GM18511 (cell line): ENCODE results near the gene GLP2R.

Experiments
- ATAC-seq: cut with Tn5 transposase; IDR thresholded peaks from one replicate; pipeline ENCODE4 v1.9.1; 2021; ENCODE audit warnings: mild to moderate bottlenecking, moderate library complexity; ENCODE audit not compliant: unreplicated experiment

GLP2R gene

DNA sequence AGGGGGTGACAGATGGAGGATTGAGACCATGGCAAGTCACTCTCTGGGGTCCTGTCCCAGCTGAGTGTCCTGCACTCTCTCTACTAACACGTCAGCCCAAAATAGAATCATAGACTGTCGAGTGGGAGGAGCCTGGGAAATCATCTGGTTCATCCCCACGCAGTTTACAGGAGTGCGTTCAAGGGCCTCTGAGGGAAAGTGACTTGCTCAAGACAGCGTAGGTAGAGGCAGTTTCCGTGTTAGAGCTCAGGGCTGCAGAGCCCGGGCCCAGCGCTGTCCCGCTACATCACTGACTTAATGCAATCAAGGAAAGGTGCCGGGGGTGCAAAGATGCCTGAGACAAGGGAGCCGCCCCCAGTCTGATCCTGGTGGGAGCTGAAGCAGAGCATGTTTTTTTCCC is 14.2 kb upstream of the GLP2R start:
- no peak for ATAC-seq

DNA sequence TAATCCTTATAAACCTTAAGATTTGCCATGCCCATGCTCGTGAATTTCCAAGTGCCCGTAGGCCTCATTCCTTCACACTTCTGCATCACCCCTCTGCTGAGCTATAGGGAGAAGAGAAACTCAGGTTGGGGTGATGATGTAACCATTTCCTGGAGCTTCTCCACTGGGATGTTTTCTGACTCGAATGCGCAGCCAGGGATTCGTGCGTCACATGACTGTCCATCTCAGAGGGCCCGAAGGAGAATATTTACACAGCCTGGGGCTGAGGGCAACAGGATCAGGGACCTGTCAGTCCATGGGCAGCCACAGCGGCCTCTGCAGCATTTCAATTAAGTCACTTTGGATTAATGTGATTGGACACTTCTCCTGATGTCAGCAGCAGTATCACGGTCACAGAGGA is 12.6 kb upstream of the GLP2R start:
- no peak for ATAC-seq

DNA sequence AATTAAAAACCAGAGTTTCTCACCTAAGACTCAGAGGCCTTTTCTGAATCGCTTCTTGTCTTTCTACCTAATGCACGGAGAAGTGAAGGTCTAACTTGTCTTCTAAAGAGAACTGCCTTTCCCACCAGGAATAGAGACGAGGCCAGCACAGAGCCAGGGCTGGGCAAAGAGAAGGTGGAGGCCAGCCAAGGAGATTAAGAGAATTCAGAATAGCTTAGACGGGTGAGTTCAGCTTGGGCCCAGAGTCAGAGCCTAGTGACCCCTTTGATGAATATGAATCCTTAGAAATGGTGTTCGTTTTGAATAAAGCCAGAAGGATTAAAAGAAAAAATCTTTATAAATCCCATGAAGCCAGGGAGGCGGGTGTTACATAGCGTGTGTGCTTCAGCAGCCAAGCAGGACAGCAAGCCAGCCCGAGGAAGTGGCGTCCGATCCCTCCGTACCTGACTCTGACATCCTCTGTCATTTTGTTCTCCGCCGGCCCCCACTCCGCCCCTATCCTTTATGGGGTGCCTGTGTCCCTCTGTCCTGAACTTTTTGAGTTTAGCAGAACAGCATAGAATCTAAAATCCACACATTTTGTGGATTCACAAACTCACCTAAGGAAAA is 11.3 kb upstream of the GLP2R start:
- ATAC-seq: no peak

DNA sequence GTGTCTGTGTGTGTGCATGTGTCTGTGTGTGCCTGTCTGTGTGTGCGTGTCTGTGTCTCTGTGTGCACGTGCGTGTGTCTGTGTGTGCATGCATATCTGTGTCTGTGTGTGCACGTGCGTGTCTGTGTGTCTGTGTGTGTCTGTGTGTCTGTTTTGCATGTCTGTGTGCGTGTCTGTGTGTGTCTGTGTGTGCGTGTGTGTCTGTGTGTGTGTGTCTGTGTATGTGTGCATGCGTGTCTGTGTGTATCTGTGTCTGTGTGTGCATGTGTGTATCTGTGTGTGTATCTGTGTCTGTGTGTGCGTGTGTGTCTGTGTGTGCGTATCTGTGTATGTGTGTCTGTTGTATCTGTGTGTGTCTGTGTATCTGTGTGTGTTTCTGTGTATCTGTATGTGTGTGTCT is 9.3 kb upstream of the GLP2R start:
- ATAC-seq: no peak

DNA sequence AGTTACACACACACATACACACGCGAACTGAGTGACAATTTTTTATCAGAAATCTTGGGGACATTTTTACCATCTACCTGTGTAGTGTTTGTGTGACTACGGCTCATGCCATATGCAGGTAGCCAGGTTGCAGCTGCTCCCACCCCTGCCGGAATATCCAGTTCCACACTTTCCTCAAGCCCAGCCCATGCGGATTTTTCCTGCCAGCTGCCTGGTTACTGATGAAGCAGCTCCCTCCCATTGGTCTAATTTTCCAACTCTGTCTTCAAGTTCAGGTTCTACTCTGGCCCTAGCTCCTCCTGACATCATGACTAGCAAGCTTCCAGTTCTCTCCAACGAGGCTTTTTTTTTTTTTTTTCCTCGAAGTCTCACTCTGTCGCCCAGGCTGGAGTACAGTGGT is 8.6 kb upstream of the GLP2R start:
- ATAC-seq: no peak

DNA sequence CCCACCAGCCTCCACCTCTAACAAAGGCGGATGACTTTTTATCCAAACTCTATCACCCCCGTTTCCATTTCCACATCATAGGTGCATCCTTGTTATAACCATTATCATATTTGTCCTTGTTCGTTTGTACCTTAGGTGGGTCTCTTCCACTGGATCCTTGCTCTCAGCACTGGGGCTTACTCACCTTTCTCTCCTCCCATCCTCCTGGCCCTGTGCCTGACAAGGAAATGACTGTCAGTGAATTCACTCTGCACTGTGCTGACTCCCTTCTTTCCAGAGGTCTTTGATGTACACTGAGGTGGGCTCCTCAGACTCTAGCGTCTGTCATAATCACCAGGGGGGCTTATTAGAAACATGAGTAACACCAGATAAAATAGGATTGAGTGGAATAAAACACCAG is 7.0 kb upstream of the GLP2R start:
- ATAC-seq: no peak

DNA sequence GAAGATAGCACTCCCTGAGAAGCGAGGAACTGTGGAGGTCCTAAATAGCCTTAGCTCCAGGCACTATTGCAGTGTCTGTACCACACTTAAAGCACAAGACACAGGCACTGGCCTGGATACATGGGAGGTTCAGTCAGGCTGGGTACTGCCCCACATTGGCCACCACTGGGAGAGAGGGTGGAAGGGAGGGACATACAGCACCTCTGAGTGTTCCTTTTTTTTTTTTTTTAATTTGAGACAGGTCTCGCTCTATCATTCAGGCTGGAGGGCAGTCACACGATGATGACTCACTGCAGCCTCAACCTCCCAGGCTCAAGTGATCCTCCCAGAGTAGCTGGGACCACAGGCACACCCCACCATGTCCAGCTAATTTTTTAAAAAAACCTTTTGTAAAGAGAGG is 5.3 kb upstream of the GLP2R start:
- no peak for ATAC-seq

DNA sequence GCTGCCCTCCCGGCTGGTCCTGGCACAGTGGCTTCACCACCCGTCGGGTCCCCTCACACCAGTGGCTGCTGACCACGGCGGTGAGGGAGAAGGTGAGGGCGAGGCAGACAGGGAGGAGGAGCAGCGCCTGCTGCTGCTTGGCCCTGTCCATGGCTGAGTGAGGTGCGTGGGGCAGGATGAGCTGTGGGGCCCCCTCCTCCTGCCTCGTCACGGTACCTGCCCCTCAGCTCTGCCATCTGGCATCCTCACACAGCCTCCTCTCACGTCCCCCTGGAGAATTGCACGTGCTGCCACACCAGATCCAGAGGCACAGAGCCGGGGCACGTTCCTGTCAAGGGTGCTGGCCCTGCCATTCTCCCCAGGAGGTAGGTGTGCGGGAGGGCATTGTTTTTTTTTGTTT is 3.8 kb upstream of the GLP2R start, which contains the start of gene GSG1L2:
TSS of gene GSG1L2 (minus strand) at position 159 of the 400 bp plus-strand sequence. CDS start at position 151, 8 bp downstream.
- ATAC-seq: no peak

DNA sequence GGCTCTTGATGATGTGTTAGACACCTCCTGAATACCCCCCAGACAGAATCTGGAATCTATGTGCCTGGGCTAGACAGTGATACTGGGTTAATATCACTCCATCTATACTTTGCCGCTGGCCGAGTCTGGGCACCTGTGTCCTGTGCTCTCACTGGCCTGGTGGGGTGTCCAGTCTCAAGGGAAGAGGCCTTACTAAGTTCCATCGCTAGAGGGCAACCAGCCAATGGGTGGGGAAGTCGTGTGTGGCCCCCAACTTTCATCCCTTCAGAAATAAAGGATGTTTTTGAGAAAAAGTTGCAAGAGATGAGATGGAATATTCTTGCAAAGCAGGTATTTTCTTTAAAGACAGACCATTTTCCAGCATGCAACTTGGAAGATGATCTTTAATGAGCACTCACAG is 1.6 kb upstream of the GLP2R start:
- no peak for ATAC-seq

DNA sequence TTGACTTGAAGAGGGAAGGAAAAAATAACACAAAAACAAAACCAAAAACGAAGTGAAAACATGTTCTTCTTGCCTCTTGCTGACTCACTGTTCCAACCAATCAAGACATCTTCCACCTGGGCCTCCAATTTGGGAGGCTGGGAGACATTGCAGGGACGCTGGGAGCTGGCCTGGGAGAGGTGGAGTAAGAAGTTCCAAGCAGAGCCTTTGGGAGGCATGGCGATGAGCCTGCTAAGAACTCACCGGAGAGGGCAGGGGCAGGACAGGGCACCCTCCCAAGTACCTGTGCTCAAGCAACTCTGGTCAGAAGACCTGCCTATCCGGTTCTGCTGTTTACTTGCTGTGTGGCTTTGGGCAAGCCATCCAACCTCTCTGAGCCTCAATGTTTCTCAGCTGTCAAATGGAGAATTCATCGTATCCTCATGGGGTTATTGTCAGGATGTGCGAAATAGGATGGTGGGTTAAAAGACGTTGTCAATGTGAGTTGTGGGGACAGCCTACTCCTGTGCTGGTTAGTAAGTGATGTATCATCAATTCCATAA is 856 bp upstream of the GLP2R start:
- ATAC-seq: no peak

DNA sequence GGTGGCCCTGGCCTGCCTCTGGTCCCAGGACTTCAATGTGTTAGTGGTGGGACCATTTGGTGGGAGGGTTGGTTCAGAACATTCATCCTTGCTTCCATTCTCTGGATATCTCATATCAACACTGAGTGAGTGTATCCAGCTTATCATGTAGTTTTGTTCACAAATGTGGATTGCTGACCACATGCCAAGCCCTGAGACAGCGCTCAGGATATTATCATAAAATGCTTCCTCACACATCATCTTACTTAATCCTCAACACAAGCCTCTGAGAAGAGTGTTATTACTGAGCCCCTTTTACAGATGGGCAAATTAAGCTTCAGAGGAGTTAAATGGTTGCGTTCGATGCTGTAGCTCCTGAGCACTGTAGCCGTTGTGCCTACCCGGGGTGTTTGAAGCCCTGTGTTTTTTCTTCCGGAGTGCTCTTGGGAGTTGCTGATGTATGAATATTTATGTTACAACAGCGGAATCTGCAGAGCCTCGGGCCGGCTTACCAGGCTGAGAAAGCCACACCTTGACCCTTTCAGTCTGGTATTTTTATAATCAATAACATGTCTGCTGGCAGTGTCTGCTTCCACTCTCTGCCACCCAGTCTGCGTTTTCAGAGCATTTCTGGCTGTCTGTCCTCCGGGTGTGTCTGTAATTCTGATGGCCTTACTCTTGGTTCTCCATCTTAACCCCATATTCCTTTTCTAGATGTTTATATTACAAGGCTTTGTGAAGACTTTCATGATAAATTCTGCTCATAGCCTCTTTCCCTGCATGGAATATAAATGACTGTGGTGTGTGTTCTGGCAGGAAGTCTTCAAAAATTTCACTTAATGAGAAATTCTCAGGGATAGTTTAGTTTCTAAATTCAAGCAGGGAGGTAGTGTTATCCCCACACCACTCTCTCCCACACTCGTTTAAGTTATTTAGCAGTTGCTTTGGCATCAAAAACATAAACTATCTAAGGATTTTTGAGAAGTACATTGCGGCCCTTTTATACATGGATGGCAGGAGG is 2.9 kb downstream of the GLP2R start:
- no peak for ATAC-seq

DNA sequence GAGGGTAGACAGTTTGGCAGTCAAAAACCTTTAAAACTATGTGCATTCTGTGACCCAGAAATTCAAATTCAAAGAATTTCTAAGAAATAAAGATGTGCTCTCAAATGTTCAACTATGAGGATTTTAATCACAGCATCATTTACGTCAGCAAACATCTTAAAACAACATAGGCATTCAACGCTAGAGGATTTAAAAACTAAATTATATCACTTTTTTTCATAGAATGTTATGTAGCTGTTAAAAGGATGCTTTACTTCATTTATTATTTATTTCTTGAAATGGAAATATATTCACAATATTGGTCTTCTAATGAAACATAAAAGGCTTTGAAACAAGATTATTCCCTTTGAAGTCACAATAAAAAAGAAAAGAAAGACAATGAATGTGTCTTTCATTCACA is 3.6 kb downstream of the GLP2R start:
- no peak for ATAC-seq

DNA sequence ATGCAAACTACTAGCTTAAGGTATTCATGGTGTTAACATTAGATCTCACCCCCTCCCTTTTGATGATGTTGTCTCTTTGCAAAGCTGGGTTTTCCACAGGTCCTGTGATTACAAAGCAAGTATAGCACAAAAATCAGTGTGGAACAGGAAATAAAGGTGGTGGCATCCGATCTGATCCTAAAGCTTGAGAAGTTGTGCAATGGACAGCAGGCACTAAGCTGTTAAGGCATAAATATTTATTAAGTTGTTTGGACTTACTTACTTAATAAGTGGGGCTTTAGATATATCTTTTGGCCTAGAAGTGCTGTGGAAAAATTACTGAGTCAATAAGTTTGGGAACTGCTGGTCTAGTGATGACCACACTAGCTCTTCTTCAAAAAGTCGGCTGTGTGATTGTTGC is 5.0 kb downstream of the GLP2R start:
- ATAC-seq: no peak

DNA sequence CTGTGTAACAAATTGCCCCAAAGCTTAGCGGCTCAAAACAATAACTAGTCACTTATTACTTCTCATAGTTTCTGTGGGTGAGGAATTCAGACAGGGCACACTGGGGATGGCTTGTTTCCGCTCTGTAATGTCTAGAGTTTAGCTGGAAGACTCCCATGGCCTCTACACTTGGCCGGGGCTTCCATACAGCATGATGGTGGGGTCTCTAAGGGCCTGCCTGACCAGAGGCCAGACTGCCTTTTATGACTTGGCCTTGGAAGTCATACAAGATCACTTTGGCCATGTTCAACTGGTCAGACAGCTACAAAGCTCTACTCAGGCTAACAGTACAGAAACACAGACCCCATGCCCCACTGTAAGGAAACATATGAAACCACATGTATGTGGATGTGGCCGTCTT is 8.2 kb downstream of the GLP2R start:
- no peak for ATAC-seq

DNA sequence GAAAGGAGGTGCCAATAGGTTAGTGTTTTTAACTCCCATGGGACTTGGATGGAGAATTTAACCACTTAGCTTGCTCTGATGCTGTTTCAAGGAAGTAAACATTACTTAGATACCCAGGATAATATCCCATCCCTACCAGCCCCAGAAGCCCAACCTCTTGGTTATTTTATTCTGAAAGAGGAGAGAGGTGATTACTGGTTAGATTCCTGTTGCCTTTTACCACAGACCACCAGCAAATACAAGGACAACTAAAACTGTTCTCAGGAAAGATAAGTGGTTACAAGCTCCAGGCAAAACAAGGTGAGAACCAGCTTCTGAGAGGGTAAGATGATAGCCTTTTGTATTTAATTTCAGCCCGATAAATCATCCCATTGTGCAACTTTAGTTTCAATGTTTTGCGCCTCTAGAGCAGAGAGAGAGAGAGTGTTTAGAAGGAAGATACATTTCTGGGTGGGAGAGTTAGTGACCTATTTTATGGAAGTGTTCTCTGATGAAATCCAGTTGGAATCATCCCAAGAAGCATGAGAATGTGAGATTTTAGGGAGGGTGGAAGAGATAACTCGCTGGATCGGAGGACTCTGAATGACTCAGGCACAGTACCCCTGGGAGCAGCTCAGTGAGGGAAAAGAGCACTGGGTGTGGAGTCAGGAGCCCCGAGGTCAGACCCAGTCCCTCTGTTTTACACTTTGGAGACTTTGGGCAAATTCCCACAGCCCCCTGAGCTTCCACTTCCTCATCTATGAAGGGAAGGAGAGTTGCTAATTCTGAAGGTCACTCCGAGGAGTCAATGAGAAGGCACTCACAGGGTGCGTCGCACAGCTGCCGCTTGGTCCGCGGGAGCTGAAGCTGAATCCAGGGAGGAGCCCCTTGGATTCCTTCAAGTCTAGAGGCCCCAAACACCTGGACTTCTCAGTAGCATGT is 12.1 kb downstream of the GLP2R start:
- ATAC-seq: no peak

DNA sequence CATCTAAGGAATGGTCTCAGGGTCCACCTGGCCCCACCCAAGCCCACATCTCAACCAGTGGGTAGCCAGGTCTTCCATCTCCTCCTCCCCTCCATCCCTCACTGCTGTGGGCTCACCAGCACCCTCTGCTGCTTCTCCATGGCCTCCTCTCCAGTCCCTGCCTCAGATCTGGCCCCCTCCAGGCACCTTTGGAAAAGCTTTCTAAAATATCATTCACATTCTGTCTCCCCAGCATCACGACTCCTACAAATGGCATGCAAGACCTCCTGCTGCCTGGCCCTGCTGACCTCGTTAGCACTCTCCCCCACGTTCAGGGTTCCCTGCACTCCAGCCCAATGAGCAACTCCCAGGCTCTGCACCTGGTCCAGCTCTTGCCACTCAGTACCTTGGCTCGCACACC is 13.7 kb downstream of the GLP2R start:
- no peak for ATAC-seq

DNA sequence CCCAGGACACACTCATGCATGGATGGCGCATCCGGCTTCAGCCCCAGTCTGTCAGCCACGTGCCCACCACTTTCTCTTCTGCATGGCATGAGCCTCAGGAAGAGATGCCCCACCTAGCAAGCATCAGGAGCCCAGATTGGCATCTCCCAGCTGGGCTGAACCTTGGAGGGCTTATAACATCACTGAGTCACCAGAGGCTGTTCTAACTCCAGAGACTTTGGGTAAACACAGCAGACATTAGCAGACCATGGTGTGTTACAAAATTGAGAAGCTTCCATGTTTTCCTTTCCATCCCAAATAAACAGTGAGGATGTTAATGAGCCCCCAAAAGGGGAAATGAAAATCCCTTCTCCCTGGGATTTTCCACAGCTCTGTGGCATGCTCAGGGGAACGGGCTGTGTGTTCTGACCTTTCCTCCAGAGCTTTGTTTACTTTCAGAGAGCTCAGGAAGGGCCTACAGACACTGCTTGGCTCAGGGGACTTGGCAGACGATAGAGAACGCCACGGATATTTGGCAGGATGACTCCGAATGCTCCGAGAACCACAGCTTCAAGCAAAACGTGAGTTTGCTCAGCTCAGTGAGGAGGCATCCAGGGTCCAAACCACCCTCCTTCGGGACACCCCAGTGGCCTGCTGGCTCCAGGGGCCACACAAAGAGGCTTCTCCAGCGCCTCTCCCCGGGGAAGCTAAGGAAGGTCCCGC is 16.5 kb downstream of the GLP2R start:
- ATAC-seq: no peak

DNA sequence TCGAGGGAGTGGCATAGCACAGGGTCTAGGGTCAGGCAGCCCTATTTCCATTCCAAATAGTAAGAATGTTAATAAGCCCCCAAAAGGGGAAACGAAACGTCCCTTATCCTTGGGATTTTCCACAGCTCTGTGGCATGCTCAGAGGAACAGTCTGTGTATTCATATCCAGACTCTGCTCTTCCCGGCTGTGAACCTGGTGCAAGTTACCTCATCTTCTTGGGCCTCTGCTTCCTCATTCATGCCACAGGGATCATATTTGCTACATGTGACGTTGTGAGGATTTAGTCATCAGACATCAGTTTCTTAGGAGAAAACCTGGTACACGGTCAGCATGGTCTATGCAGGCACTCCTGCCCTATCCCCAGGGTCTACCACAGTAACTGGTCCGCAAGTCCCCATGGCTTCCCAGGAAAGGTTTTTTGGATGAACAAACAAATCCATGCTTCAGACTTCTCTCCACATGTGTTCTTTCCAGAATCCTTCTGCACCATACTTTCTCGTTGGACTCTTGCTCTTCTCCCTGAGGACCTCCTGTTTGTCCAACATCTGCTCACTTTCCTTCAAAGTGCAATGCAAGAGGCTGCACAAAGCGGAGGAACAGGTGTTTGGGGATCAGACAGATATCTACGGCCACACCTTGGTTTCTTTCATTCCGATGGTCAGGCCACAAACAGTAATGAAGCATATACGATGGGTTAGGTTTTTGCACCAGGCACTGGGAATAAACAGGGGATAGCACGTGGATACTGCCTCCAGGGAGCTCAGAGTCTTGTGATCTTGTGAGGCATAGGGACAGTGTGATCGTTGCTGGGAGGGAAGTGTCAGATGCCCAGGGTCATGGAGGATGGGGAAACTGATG is 17.7 kb downstream of the GLP2R start:
- ATAC-seq: no peak

DNA sequence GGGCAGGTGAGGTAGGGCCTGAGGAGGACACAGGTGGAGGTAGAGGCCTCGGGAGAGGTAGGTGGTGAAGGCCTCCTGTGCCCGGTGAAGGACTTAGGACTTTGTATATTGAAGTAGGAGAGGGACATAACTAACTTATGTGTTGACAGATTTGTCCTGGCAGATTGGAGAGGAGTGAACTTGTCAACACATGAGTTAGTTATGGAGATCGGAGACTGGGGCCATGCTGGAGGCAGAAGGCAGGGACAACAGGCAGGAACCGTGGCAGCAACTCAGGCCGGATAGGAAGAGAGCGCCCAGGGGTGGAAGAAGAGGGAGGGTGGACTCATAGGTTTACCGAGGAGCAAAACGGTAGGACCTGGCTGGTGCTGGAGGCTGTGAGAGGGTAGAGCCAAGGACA is 18.4 kb downstream of the GLP2R start:
- ATAC-seq: no peak
